K562 (cell line): Measurements from ENCODE around the gene CNPY4. TPM values are rescaled to one million over a fixed set of nuclear protein-coding genes. Genes with fewer than 3 reads are reported as not detected.
A peak's percentile ranks its signal among the peaks of the same experiment; 100 is the strongest.

ENCODE experiments used
- ATAC-seq: fragments of 200-7000 bp; cut with Tn5 transposase; 3 replicates; pipeline ENCODE4 v1.9.1; 2020; ENCODE audit warnings: moderate library complexity
- BruUV-seq: library from RNA; stranded (reverse); fragments of 400-500 nt; replicated peaks from 2 replicates; lab custom pipeline; 2021; lab: Mats Ljungman, UMichigan
- CTCF ChIA-PET: fragments of 300-600 bp; formaldehyde crosslinking; extraction: SDS; loops from one replicate; lab custom pipeline; 2021; ENCODE audit warnings: low intra/inter-chr PET ratio; lab: Yijun Ruan, JAX
- POLR2A ChIA-PET: fragments of 300-600, 350-650 bp; sonication (Branson Sonifier 250); formaldehyde crosslinking; extraction: SDS; loops from one replicate; lab custom pipeline; 2021; ENCODE audit warnings: antibody characterized with exemption, inconsistent platforms; lab: Yijun Ruan, JAX
- DNase-seq, 4 experiments: peaks; one replicate each; pipeline versions ENCODE4 v3.0.0 to v3.0.0-alpha.2; 2011 to 2018; ENCODE audit warnings: low spot score in 3 of 4, mixed read lengths in 3 of 4; ENCODE audit errors: extremely low read depth in 1 of 4
- FAIRE-seq: peaks from 2 replicates; lab custom pipeline; 2011; peaks lifted over from hg19 to GRCh38; lab: Jason Lieb, UNC
- H2AFZ ChIP-seq: 2 replicates; pipeline ENCODE4 v1.6.0; 2011; ENCODE audit warnings: low read depth, low read length, control low read depth, inconsistent platforms
- H3K27ac ChIP-seq: fragments of 200-600 bp; 3 replicates; pipeline ENCODE4 v1.8.0; 2011; ENCODE audit warnings: low read depth, mild to moderate bottlenecking, control low read depth, inconsistent platforms, low read length, moderate library complexity, mixed read lengths; ENCODE audit errors: extremely low read depth
- H3K27me3 ChIP-seq, 2 experiments: fragments of 300-600 bp in 1 of 2; 2 replicates in 1 of 2; 3 replicates in 1 of 2; pipeline versions ENCODE4 v1.6.0 to v1.8.0; 2011; ENCODE audit warnings: inconsistent platforms in 2 of 2, low read length in 2 of 2, mild to moderate bottlenecking in 1 of 2, mixed read lengths in 1 of 2, moderate library complexity in 1 of 2; ENCODE audit not compliant: control insufficient read depth in 2 of 2, insufficient read depth in 2 of 2
- H3K36me3 ChIP-seq: fragments of 300-600 bp; 3 replicates; pipeline ENCODE4 v1.8.0; 2011; ENCODE audit warnings: mild to moderate bottlenecking, low read length, inconsistent platforms; ENCODE audit not compliant: control insufficient read depth, insufficient read depth
- H3K4me1 ChIP-seq, 2 experiments: fragments of 200-600 bp in 1 of 2; replicated peaks in 1 of 2; 2 replicates in 1 of 2; 3 replicates in 1 of 2; pipeline versions ENCODE4 v1.5.1 to v1.8.0; 2011; ENCODE audit warnings: inconsistent platforms in 2 of 2, low read length in 2 of 2, mild to moderate bottlenecking in 1 of 2, mixed read lengths in 1 of 2, moderate library complexity in 1 of 2; ENCODE audit not compliant: control insufficient read depth in 2 of 2, insufficient read depth in 2 of 2
- H3K4me2 ChIP-seq: 2 replicates; pipeline ENCODE4 v1.6.1; 2011; ENCODE audit warnings: low read length, control low read depth, inconsistent platforms, mixed read lengths; ENCODE audit not compliant: insufficient read depth
- H3K4me3 ChIP-seq: fragments of 200-600 bp; sonication (generic), shearing (Covaris generic); 2 replicates; pipeline ENCODE4 v1.5.1; 2016; ENCODE audit warnings: control low read depth, inconsistent platforms
- H3K79me2 ChIP-seq: fragments of 200-600 bp; 3 replicates; pipeline ENCODE4 v1.8.0; 2011; ENCODE audit warnings: low read length, inconsistent platforms; ENCODE audit not compliant: control insufficient read depth, insufficient read depth
- H3K9ac ChIP-seq, 2 experiments: 2 replicates each; pipeline versions ENCODE4 v1.6.0 to v1.6.1; 2011; ENCODE audit warnings: low read depth in 2 of 2, low read length in 2 of 2, control low read depth in 1 of 2, inconsistent platforms in 1 of 2, mild to moderate bottlenecking in 1 of 2, mixed read lengths in 1 of 2; ENCODE audit not compliant: insufficient read depth in 1 of 2
- H3K9me1 ChIP-seq: one replicate; pipeline ENCODE4 v1.6.0; 2011; ENCODE audit warnings: inconsistent platforms, mild to moderate bottlenecking, low read length, moderate library complexity; ENCODE audit not compliant: control insufficient read depth, insufficient read depth
- H3K9me3 ChIP-seq: replicated peaks from 2 replicates; pipeline ENCODE4 v1.5.1; 2011; ENCODE audit warnings: low read depth, low read length, inconsistent platforms; ENCODE audit not compliant: control insufficient read depth, insufficient read depth
- H4K20me1 ChIP-seq: replicated peaks from 2 replicates; pipeline ENCODE4 v1.6.1; 2011; ENCODE audit warnings: low read length, inconsistent platforms, mixed read lengths; ENCODE audit not compliant: control insufficient read depth, insufficient read depth
- ARHGAP35 ChIP-seq: fragments of 450-650 bp; IDR thresholded peaks from 2 replicates; pipeline ENCODE4 v1.6.1; 2018; ENCODE audit not compliant: partially characterized antibody
- CC2D1A ChIP-seq: fragments of 450-650 bp; IDR thresholded peaks from 2 replicates; pipeline ENCODE4 v1.6.1; 2017; ENCODE audit warnings: mild to moderate bottlenecking
- EP300 ChIP-seq: IDR thresholded peaks from 2 replicates; pipeline ENCODE4 v1.6.1; 2012; ENCODE audit warnings: low read length, improper control_type of control experiment
- KHSRP ChIP-seq: fragments of 450-650 bp; IDR thresholded peaks from 2 replicates; pipeline ENCODE4 v1.6.1; 2017
- NCOA1 ChIP-seq: fragments of 450-650 bp; IDR thresholded peaks from 2 replicates; pipeline ENCODE4 v1.6.1; 2016; ENCODE audit warnings: low read depth
- NONO ChIP-seq, 2 experiments: fragments of 200-400 bp in 1 of 2; fragments of 450-650 bp in 1 of 2; formaldehyde crosslinking in 1 of 2; IDR thresholded peaks; 2 replicates each; pipeline ENCODE4 v1.6.1; 2017; ENCODE audit warnings: low read depth in 2 of 2, mild to moderate bottlenecking in 2 of 2, moderate library complexity in 2 of 2, low read length in 1 of 2
- RBM34 ChIP-seq: fragments of 200-400 bp; formaldehyde crosslinking; IDR thresholded peaks from 2 replicates; pipeline ENCODE4 v1.6.1; 2018; ENCODE audit warnings: low read length, borderline replicate concordance; ENCODE audit not compliant: insufficient read depth
- SRSF7 ChIP-seq: fragments of 200-400 bp; formaldehyde crosslinking; optimal IDR thresholded peaks from 2 replicates; pipeline ENCODE3; 2017; ENCODE audit warnings: mild to moderate bottlenecking, low read depth, low read length
- ZNF121 ChIP-seq: sonication (generic); formaldehyde crosslinking; conservative IDR thresholded peaks from 2 replicates; pipeline ENCODE4 v1.8.0; 2022; ENCODE audit warnings: missing genetic modification reagents
- ZNF311 ChIP-seq: fragments of 250-450 bp; sonication (Bioruptor Pico); IDR thresholded peaks from 2 replicates; pipeline ENCODE4 v1.4.0; 2020; ENCODE audit warnings: mild to moderate bottlenecking, moderate library complexity
- ZNF431 ChIP-seq: sonication (generic); formaldehyde crosslinking; IDR thresholded peaks from 2 replicates; pipeline ENCODE4 v1.8.0; 2022; ENCODE audit warnings: mild to moderate bottlenecking, missing genetic modification reagents
- WGBS: fragments of 100-300 bp; shearing (Covaris generic); methylation state at CpG from one replicate; pipeline ENCODE4 v1.1.6; 2016; ENCODE audit warnings: low coverage, mixed read lengths; ENCODE audit not compliant: insufficient coverage; ENCODE audit errors: missing lambda C conversion rate; 5-methylcytosine and 5-hydroxymethylcytosine counted together
- in situ Hi-C: fragments of 300-500 bp; cut with MboI; formaldehyde crosslinking; loops from 4 replicates; pipeline ENCODE4 v1.15.0; 2018; ENCODE audit warnings: inconsistent platforms, mixed read lengths
- intact Hi-C: fragments of 100-400 bp; cut with micrococcal nuclease; formaldehyde crosslinking; loops from 2 replicates; pipeline ENCODE4 v1.14.2; 2022
- microRNA counts: library from miRNA; unstranded; fragments of <30 nt; microRNA quantifications from one replicate; lab custom pipeline; 2016
- microRNA-seq: library from miRNA; unstranded; fragments of <30 nt; microRNA quantifications from one replicate; pipeline ENCODE4, GENCODE V29; 2018; ENCODE audit warnings: borderline microRNAs expressed
- polyA plus RNA-seq, 8 experiments: library from polyadenylated mRNA; depleted of rRNA in 4 of 8; stranded (reverse) in 5 of 8; unstranded in 3 of 8; fragments of >200 nt; fragmentation: Nextera tagmentation in 2 of 8; fragmentation: Illumina TruSeq in 1 of 8; extraction: Ambion mirVana in 2 of 8; extraction: Trizol in 1 of 8; gene quantifications; 2 replicates each; pipeline versions ENCODE4 v1.2.1 to v1.2.3, GENCODE V29; 2011 to 2014; ENCODE audit warnings: inconsistent platforms in 1 of 8, missing spikeins in 1 of 8
- small RNA-seq: library from RNA; depleted of rRNA; stranded (forward); fragments of <200 nt; gene quantifications from one replicate; pipeline ENCODE3, GENCODE V24; 2014
- total RNA-seq, 7 experiments: library from RNA; depleted of rRNA in 6 of 7; stranded (reverse); fragments of >200 nt in 6 of 7; fragmentation: Illumina TruSeq in 2 of 7; extraction: Trizol in 2 of 7; gene quantifications; 2 replicates each; pipeline versions ENCODE4 v1.2.1 to v1.2.3, GENCODE V29; 2011 to 2021; ENCODE audit warnings: low replicate concordance in 1 of 7
- TF ChIP-seq, protein P1 (sequence below), 3 experiments: IDR thresholded peaks in 2 of 3; conservative IDR thresholded peaks in 1 of 3; 2 replicates each; pipeline ENCODE4 v1.5.1; 2011 to 2012; ENCODE audit warnings: low read length in 3 of 3, mild to moderate bottlenecking in 3 of 3, control low read depth in 2 of 3, improper control_type of control experiment in 1 of 3, inconsistent platforms in 1 of 3, low read depth in 1 of 3, mixed read lengths in 1 of 3, moderate library complexity in 1 of 3; ENCODE audit not compliant: insufficient read depth in 2 of 3

Gene CNPY4
- total and polyA plus RNA-seq, 9 of the 15 experiments (the other 6 are each of a cell fraction or from before 2014, with no cell fraction given): 1.9 to 11.2 (median 7.0) TPM

- peak in 1 of 4 experiments; percentile 10 for DNase-seq
- no TSS peak for BruUV-seq
- ChIA-PET CTCF (no interaction called here), POLR2A (interaction anchor here (0.6 kb wide), 1 partner anchor 10 kb away, joined by 3 read pairs; no protein-coding TSS in a partner anchor)
- 0 out of 2 replicates have a peak, but pooled peaks cover 4% of the 10 kb centered on the region for H4K20me1 ChIP-seq
- H3K4me3 ChIP-seq: no peak overlapping the region
- H3K27ac ChIP-seq: no peak overlapping the region
- H3K36me3 ChIP-seq: no peaks in the 10 kb centered on the region
- in situ Hi-C loops: no loop called here
- H3K9me3 ChIP-seq: no peaks in the 10 kb centered on the region
- no peaks in the 10 kb centered on the region for H3K79me2 ChIP-seq
- H3K4me2 ChIP-seq: no peak overlapping the region
- intact Hi-C loops: no loop called here
- H3K27me3 ChIP-seq: no peaks in the 10 kb centered on the region
- H3K9ac ChIP-seq: peak overlapping the region in 1 of 2 experiments; percentile 53; a peak in 2 of 4 replicates
- TF ChIP-seq SRSF7 (no peak), ZNF431 (CRISPR knock-in tag) (no peak), RBM34 (no peak), NCOA1 (no peak), ZNF121 (CRISPR knock-in tag) (no peak), CC2D1A (no peak), ARHGAP35 (no peak), KHSRP (no peak), ZNF311 (CRISPR knock-in tag) (no peak), EP300 (no peak), NONO (IDR thresholded peaks at IDR 0.05; ENCODE audit: low read depth in 2 of 2, low read length in 1 of 2) (no peak)
- TF ChIP-seq, protein P1, sequence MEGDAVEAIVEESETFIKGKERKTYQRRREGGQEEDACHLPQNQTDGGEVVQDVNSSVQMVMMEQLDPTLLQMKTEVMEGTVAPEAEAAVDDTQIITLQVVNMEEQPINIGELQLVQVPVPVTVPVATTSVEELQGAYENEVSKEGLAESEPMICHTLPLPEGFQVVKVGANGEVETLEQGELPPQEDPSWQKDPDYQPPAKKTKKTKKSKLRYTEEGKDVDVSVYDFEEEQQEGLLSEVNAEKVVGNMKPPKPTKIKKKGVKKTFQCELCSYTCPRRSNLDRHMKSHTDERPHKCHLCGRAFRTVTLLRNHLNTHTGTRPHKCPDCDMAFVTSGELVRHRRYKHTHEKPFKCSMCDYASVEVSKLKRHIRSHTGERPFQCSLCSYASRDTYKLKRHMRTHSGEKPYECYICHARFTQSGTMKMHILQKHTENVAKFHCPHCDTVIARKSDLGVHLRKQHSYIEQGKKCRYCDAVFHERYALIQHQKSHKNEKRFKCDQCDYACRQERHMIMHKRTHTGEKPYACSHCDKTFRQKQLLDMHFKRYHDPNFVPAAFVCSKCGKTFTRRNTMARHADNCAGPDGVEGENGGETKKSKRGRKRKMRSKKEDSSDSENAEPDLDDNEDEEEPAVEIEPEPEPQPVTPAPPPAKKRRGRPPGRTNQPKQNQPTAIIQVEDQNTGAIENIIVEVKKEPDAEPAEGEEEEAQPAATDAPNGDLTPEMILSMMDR (IDR thresholded peaks at IDR 0.05 in 2 of 3, conservative IDR thresholded peaks at IDR 0.05 in 1 of 3; ENCODE audit: insufficient read depth in 2 of 3, low read depth in 1 of 3, low read length in 3 of 3): no peak
- TF ChIP-seq, all 486 proteins: peak for 0
- Histone ChIP-seq H3K9me1 (no peaks in the 10 kb centered on the region), H3K4me1 (peaks cover 16 to 54% of the 10 kb centered on the region in 2 experiments; a peak in 4 of 5 replicates), H2AFZ (no peak overlapping the region)
- FAIRE-seq (no peak), ATAC-seq (no peak)
- 10% methylated on average over 5 of the region's 5 CpGs for WGBS
These were observed 55.1 kb downstream of the CNPY4 start for GRCh38 chr7:100174582-100174981.

MicroRNAs within 50 kb of the gene (microRNA counts, 767-probe panel; counts per million panel counts)
- microRNA hsa-miR-106b-5p (lab: Ali Mortazavi, UCI) (6,385 counts per million, percentile 95 among the panel's probes with 10 or more counts), microRNA hsa-miR-25-3p (lab: Ali Mortazavi, UCI) (7,613 counts per million, percentile 97 among the panel's probes with 10 or more counts), microRNA hsa-miR-93-5p (lab: Ali Mortazavi, UCI) (7,204 counts per million, percentile 97 among the panel's probes with 10 or more counts)

Small RNA genes within 50 kb of the gene (microRNA-seq; reads per million reads assigned to microRNA genes)
- gene MIR106B: 4,072 reads per million, percentile 97 among the genes with 10 or more reads in this experiment
- 1,685 reads per million, percentile 94 among the genes with 10 or more reads in this experiment for gene MIR25
- gene MIR4658: not detected
- gene MIR93: 15,453 reads per million, percentile 99 among the genes with 10 or more reads in this experiment

Small RNA genes within 50 kb of the gene (small RNA-seq; reads per million reads assigned to genes)
- gene MIR106B: 259 reads per million, percentile 99 among the genes with 10 or more reads in this experiment
- 4,257 reads per million, percentile 100 among the genes with 10 or more reads in this experiment for gene MIR25
- 1,105 reads per million, percentile 100 among the genes with 10 or more reads in this experiment for gene MIR93

Other genes with a start within 250 kb of the CNPY4 start
Only the 7 nearest of the 20 such genes appear.
- 33.6 and 35.6 TPM in 2 replicates for gene ZNF3, start 37.9 kb upstream of the CNPY4 start, total RNA-seq (2014; rRNA removed)
- gene ZNF3, start 37.9 kb upstream of the CNPY4 start, total RNA-seq (2014; rRNA removed; fragmentation: Illumina TruSeq; extraction: Trizol): 55.6 and 64.4 TPM in 2 replicates
- 61.6 and 64.9 TPM in 2 replicates for gene ZNF3, start 37.9 kb upstream of the CNPY4 start, total RNA-seq (2015; rRNA removed; fragmentation: Illumina TruSeq; extraction: Trizol)
- gene ZNF3, start 37.9 kb upstream of the CNPY4 start, total RNA-seq (2021): 46.7 and 48.5 TPM in 2 replicates
- 44.8 and 52.3 TPM in 2 replicates for gene ZNF3, start 37.9 kb upstream of the CNPY4 start, polyA plus RNA-seq (2011; rRNA removed)
- 58.4 and 58.7 TPM in 2 replicates for gene ZNF3, start 37.9 kb upstream of the CNPY4 start, polyA plus RNA-seq (2014; fragmentation: Illumina TruSeq; extraction: Trizol)
- gene ZNF3, start 37.9 kb upstream of the CNPY4 start, polyA plus RNA-seq (2014; fragmentation: Nextera tagmentation; extraction: Ambion mirVana): 10 to 100 TPM; 30.0 to 51.5 TPM
- gene ZNF3, start 37.9 kb upstream of the CNPY4 start, polyA plus RNA-seq (2014; rRNA removed): 39.6 and 45.8 TPM in 2 replicates
- gene COPS6, start 30.7 kb upstream of the CNPY4 start, total RNA-seq (2014; rRNA removed): 102 and 119 TPM in 2 replicates
- 56.4 and 64.2 TPM in 2 replicates for gene COPS6, start 30.7 kb upstream of the CNPY4 start, total RNA-seq (2014; rRNA removed; fragmentation: Illumina TruSeq; extraction: Trizol)
- gene COPS6, start 30.7 kb upstream of the CNPY4 start, total RNA-seq (2015; rRNA removed; fragmentation: Illumina TruSeq; extraction: Trizol): 60.1 and 63.0 TPM in 2 replicates
- 168 TPM in 2 replicates for gene COPS6, start 30.7 kb upstream of the CNPY4 start, total RNA-seq (2021)
- gene COPS6, start 30.7 kb upstream of the CNPY4 start, polyA plus RNA-seq (2011; rRNA removed): 142 and 202 TPM in 2 replicates
- gene COPS6, start 30.7 kb upstream of the CNPY4 start, polyA plus RNA-seq (2014; fragmentation: Illumina TruSeq; extraction: Trizol): 176 and 194 TPM in 2 replicates
- 100 to 1,000 TPM; 160 to 331 TPM for gene COPS6, start 30.7 kb upstream of the CNPY4 start, polyA plus RNA-seq (2014; fragmentation: Nextera tagmentation; extraction: Ambion mirVana)
- gene COPS6, start 30.7 kb upstream of the CNPY4 start, polyA plus RNA-seq (2014; rRNA removed): 212 and 232 TPM in 2 replicates
- gene MCM7, start 18.2 kb upstream of the CNPY4 start, total RNA-seq (2014; rRNA removed): 560 and 610 TPM in 2 replicates
- 303 and 336 TPM in 2 replicates for gene MCM7, start 18.2 kb upstream of the CNPY4 start, total RNA-seq (2014; rRNA removed; fragmentation: Illumina TruSeq; extraction: Trizol)
- gene MCM7, start 18.2 kb upstream of the CNPY4 start, total RNA-seq (2015; rRNA removed; fragmentation: Illumina TruSeq; extraction: Trizol): 408 and 410 TPM in 2 replicates
- gene MCM7, start 18.2 kb upstream of the CNPY4 start, total RNA-seq (2021): 588 and 616 TPM in 2 replicates
- gene MCM7, start 18.2 kb upstream of the CNPY4 start, polyA plus RNA-seq (2011; rRNA removed): 304 and 329 TPM in 2 replicates
- 437 and 491 TPM in 2 replicates for gene MCM7, start 18.2 kb upstream of the CNPY4 start, polyA plus RNA-seq (2014; fragmentation: Illumina TruSeq; extraction: Trizol)
- gene MCM7, start 18.2 kb upstream of the CNPY4 start, polyA plus RNA-seq (2014; fragmentation: Nextera tagmentation; extraction: Ambion mirVana): 100 to 1,000 TPM; 407 to 856 TPM
- 488 and 513 TPM in 2 replicates for gene MCM7, start 18.2 kb upstream of the CNPY4 start, polyA plus RNA-seq (2014; rRNA removed)
- 17.4 and 30.9 TPM in 2 replicates for gene AP4M1, start 18.0 kb upstream of the CNPY4 start, total RNA-seq (2014; rRNA removed)
- 11.0 and 12.2 TPM in 2 replicates for gene AP4M1, start 18.0 kb upstream of the CNPY4 start, total RNA-seq (2014; rRNA removed; fragmentation: Illumina TruSeq; extraction: Trizol)
- 11.9 and 13.5 TPM in 2 replicates for gene AP4M1, start 18.0 kb upstream of the CNPY4 start, total RNA-seq (2015; rRNA removed; fragmentation: Illumina TruSeq; extraction: Trizol)
- 21.8 and 25.2 TPM in 2 replicates for gene AP4M1, start 18.0 kb upstream of the CNPY4 start, total RNA-seq (2021)
- gene AP4M1, start 18.0 kb upstream of the CNPY4 start, polyA plus RNA-seq (2011; rRNA removed): 12.7 and 14.1 TPM in 2 replicates
- gene AP4M1, start 18.0 kb upstream of the CNPY4 start, polyA plus RNA-seq (2014; fragmentation: Illumina TruSeq; extraction: Trizol): 16.4 and 18.0 TPM in 2 replicates
- gene AP4M1, start 18.0 kb upstream of the CNPY4 start, polyA plus RNA-seq (2014; fragmentation: Nextera tagmentation; extraction: Ambion mirVana): 1 to 10 TPM; 1.3 to 3.6 TPM
- gene AP4M1, start 18.0 kb upstream of the CNPY4 start, polyA plus RNA-seq (2014; rRNA removed): 15.6 and 19.6 TPM in 2 replicates
- gene TAF6, start 276 bp upstream of the CNPY4 start, total RNA-seq (2014; rRNA removed): 21.3 and 36.4 TPM in 2 replicates
- gene TAF6, start 276 bp upstream of the CNPY4 start, total RNA-seq (2014; rRNA removed; fragmentation: Illumina TruSeq; extraction: Trizol): 16.1 and 22.2 TPM in 2 replicates
- 17.9 and 21.5 TPM in 2 replicates for gene TAF6, start 276 bp upstream of the CNPY4 start, total RNA-seq (2015; rRNA removed; fragmentation: Illumina TruSeq; extraction: Trizol)
- gene TAF6, start 276 bp upstream of the CNPY4 start, total RNA-seq (2021): 74.2 and 78.7 TPM in 2 replicates
- gene TAF6, start 276 bp upstream of the CNPY4 start, polyA plus RNA-seq (2011; rRNA removed): 12.3 and 21.4 TPM in 2 replicates
- gene TAF6, start 276 bp upstream of the CNPY4 start, polyA plus RNA-seq (2014; fragmentation: Illumina TruSeq; extraction: Trizol): 59.4 and 68.1 TPM in 2 replicates
- gene TAF6, start 276 bp upstream of the CNPY4 start, polyA plus RNA-seq (2014; fragmentation: Nextera tagmentation; extraction: Ambion mirVana): under 1 TPM; 0.78 to 0.83 TPM
- gene TAF6, start 276 bp upstream of the CNPY4 start, polyA plus RNA-seq (2014; rRNA removed): 33.1 and 43.1 TPM in 2 replicates
- gene MBLAC1, start 7.3 kb downstream of the CNPY4 start, total RNA-seq (2014; rRNA removed): 2.9 and 4.4 TPM in 2 replicates
- gene MBLAC1, start 7.3 kb downstream of the CNPY4 start, total RNA-seq (2014; rRNA removed; fragmentation: Illumina TruSeq; extraction: Trizol): 0.36 and 0.48 TPM in 2 replicates
- gene MBLAC1, start 7.3 kb downstream of the CNPY4 start, total RNA-seq (2015; rRNA removed; fragmentation: Illumina TruSeq; extraction: Trizol): 0.98 TPM in 2 replicates
- 2.1 and 3.1 TPM in 2 replicates for gene MBLAC1, start 7.3 kb downstream of the CNPY4 start, total RNA-seq (2021)
- gene MBLAC1, start 7.3 kb downstream of the CNPY4 start, polyA plus RNA-seq (2011; rRNA removed): 0.52 and 0.54 TPM in 2 replicates
- 0.21 and 0.69 TPM in 2 replicates for gene MBLAC1, start 7.3 kb downstream of the CNPY4 start, polyA plus RNA-seq (2014; fragmentation: Illumina TruSeq; extraction: Trizol)
- gene MBLAC1, start 7.3 kb downstream of the CNPY4 start, polyA plus RNA-seq (2014; fragmentation: Nextera tagmentation; extraction: Ambion mirVana): under 1 TPM; 0.03 TPM
- 1.6 and 2.3 TPM in 2 replicates for gene MBLAC1, start 7.3 kb downstream of the CNPY4 start, polyA plus RNA-seq (2014; rRNA removed)
- 231 and 275 TPM in 2 replicates for gene LAMTOR4, start 29.3 kb downstream of the CNPY4 start, total RNA-seq (2014; rRNA removed)
- 52.6 and 79.6 TPM in 2 replicates for gene LAMTOR4, start 29.3 kb downstream of the CNPY4 start, total RNA-seq (2014; rRNA removed; fragmentation: Illumina TruSeq; extraction: Trizol)
- gene LAMTOR4, start 29.3 kb downstream of the CNPY4 start, total RNA-seq (2015; rRNA removed; fragmentation: Illumina TruSeq; extraction: Trizol): 139 and 152 TPM in 2 replicates
- gene LAMTOR4, start 29.3 kb downstream of the CNPY4 start, total RNA-seq (2021): 183 and 195 TPM in 2 replicates
- gene LAMTOR4, start 29.3 kb downstream of the CNPY4 start, polyA plus RNA-seq (2011; rRNA removed): 154 and 162 TPM in 2 replicates
- gene LAMTOR4, start 29.3 kb downstream of the CNPY4 start, polyA plus RNA-seq (2014; fragmentation: Illumina TruSeq; extraction: Trizol): 114 and 145 TPM in 2 replicates
- 100 to 1,000 TPM; 206 to 314 TPM for gene LAMTOR4, start 29.3 kb downstream of the CNPY4 start, polyA plus RNA-seq (2014; fragmentation: Nextera tagmentation; extraction: Ambion mirVana)
- gene LAMTOR4, start 29.3 kb downstream of the CNPY4 start, polyA plus RNA-seq (2014; rRNA removed): 299 and 307 TPM in 2 replicates